ENCODE data around the gene IFT74.
"Not testable (repeated sequence)": the region's sequence is repeated elsewhere in the genome, so short reads cannot be mapped to it uniquely, and the experiment has no call there.

The IFT74 gene

DNA sequence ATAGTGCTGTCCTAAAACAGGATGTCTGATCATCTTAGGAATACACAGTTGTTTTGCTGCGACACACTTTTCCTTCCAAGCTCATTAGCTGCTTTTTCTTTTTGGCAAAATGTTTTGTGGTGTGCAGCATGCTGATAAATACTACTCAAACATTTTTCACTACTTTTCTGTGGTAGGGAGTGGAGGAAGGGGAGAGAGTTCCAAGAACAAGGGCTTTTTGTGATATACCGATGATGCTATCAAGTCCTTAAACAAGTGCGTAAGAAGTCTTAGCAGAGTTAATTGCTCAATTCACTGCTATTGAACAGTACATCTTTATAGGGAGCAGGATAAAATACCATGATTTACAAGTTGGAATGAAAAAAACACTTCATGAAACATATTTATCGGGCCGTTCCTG, 129.2 kb downstream of the IFT74 start:
- DNase-seq: no peak

DNA sequence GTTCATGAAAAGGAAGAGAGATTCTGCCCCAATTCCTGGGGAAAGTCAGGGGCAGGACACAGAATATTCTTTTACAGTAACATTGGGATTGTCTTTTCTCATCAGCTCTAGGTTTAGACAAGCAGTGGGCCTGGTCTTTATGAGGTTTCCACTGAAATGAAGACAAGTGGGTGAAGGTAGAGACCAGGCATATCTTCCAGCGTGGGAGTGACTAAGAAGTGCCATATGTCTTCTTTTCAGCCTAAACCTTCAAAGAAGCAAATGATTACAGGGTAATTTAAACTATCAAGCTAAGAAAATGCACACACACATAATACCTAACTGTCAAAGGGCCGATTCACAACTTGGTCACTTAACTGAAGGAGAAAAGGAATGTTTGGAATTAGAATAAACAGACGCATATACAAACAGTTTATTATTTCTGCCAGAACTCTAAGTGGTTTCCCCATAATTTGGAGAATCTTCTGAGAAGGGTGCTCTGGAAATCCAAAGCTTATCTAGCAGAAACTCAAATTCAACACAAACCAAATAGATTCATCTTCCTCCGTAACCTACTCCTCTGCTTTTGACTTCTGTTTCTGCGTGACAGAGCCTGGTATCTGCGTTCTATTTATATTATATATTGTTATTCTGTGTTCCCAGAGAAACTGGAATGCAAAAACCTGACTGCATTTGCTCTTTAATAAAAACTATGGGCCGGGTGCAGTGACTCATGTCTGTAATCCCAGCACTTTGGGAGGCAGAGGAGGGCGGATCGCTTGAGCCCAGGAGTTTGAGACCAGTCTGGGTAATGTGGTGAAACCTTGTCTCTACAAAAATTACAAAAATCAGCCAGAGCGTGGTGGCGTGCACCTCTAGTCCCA, 130.8 kb downstream of the IFT74 start:
- no peak for DNase-seq

DNA sequence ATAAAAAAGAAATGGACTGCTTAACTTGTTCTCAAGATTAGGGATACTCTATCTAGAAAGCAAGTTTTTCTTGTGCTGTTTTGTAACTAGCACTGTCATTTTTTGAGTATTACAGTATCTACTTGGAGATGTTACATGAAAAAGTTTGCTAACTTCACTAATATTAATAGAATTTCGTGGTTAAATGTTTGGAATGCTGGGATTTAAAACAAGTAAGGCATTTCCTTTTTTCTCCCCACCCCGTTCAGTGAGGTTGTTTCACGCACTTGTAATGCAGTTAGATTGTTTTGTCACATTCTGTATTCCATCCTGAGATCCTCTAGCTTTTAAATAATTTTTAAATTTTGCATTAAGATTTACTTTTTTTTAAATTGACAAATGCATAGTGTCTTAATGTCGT, 132.8 kb downstream of the IFT74 start:
- DNase-seq: no peak

DNA sequence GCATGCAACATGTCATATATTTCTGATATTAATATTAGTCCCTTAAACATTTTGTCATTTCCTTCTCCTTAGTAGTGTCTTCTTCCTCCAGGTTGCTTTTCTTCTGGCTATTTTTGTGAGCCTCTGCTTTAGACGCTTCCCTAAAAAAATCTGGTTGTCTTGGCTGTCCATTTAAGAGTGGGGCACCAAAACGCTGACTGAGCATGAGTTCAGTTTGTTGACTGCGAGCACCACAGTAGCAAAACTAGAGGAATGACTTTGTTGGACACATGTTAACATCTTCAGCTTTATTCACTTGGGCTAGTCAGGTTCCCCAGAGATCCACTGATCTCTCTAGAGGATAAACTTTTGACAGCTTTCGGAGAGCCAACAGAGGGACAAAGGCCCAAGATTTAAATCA, 133.5 kb downstream of the IFT74 start:
- no peak for DNase-seq

DNA sequence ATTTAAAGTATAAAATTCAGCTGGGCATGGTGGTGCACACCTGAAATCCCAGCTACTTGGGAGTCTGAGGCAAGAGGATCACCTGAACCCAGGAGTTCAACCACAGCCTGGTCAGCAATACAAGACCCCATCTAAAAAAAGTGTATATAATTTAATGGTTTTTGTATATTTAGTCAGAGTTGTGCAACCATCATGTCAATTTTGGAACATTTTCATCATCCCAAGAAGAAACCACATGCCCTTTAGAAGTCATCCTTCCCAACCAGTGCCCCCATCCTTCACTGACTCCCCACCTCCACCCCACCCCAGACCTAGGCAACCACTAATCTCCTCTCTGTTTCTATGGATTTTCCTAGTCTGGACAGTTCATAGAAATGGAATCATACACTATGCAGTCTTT, 134.0 kb downstream of the IFT74 start:
- DNase-seq: no peak

DNA sequence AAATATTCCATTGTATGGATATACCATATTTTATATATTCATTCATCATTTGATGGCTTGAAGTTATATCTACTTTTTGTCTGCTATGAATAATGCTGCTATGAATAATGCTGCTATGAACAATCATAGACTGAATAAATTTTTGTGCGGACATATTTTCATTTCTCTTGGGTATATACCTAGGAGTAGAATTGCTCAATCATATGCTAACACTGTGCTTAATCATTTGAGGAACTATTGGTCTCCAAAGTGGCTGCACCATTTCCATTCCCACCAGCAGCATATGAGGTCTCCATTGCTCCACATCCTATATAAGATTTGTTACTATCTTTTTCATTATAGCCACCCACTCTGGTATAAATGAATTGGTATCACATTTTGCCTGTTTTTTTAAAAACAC, 134.5 kb downstream of the IFT74 start:
- DNase-seq: no peak

DNA sequence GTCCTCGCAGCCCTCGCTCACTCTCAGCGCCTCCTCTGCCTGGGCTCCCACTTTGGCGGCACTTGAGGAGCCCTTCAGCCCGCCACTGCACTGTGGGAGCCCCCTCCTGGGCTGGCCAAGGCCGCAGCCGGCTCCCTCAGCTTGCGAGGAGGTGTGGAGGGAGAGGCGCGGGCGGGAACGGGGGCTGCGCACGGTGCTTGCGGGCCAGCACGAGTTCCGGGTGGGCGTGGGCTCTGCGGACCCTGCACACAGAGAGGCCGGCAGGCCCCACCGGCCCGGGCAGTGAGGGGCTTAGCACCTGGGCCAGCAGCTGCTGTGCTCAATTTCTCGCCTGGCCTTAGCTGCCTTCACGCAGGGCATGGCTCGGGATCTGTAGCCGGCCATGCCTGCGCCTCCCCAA, 136.3 kb downstream of the IFT74 start:
- DNase-seq: not testable (repeated sequence)

DNA sequence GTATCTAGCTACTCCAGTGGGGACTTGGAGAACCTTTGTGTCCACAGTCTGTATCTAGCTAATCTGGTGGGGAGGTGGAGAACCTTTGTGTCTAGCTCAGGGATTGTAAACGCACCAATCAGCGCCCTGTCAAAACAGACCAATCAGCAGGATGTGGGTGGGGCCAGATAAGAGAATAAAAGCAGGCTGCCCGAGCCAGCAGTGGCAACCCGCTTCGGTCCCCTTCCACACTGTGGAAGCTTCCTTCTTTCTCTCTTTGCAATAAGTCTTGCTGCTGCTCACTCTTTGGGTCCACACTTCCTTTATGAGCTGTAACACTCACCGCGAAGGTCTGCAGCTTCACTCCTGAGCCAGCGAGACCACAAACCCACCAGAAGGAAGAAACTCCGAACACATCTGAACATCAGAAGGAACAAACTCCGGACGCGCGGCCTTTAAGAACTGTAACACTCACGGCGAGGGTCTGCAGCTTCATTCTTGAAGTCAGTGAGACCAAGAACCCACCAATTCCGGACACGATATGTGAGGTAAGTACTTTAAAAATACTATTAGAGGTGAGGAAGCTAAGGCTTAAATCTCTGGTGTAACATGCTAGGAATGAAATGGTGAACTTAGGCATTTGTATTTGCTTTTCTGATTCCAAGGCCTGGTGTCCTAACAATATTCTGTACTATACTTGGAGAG, 137.3 kb downstream of the IFT74 start:
- not testable (repeated sequence) for DNase-seq

DNA sequence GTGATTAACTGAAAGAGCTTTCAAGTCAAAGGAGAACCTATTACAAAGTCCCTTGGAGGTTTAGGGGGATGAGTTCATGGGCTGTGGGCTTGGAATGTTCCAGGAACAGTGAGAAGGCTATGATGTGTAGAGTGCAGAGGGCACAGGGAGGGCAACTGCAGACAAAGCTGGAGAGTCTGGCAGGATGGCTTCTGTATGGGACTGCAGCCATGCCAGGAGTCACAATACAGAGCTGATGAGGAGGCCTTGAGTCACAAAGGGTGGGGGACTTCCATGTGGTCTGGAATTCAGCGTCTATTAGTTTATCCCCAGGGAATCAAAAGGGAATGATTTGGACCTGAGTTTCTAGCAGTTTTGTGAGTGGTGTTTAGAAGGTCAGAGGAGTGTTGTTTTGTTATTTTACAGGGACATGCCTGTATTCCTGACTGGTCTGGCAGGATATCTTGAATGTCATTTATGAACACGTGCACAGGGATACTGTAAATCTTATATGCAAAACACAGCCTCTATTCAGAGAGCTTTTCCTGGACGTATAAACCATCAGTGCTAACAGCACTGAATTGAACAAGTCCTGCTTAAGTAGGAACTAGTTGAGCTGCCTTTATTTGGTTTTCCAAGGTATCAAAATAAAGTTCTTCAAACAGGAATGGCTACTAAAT, 138.6 kb downstream of the IFT74 start:
- DNase-seq: no peak

DNA sequence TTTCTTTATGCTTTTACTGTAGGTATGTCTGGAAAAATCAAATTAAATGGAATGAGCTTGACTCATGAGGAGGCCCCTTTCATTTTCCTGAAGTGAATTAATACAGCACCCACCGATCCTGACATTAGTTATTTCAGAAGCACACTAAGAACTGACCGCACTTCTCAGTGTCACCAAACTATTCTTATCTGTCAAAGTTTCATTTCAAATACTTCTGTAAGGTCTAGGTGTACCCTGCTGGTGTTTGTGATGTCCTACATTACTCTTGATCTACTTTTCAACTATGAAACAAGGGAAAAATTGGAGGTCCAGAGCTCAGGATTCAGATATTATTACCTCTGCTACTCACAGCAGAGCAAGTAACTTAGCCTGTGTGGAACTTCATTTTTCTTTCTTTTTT, 151.0 kb downstream of the IFT74 start:
- DNase-seq: no peak

DNA sequence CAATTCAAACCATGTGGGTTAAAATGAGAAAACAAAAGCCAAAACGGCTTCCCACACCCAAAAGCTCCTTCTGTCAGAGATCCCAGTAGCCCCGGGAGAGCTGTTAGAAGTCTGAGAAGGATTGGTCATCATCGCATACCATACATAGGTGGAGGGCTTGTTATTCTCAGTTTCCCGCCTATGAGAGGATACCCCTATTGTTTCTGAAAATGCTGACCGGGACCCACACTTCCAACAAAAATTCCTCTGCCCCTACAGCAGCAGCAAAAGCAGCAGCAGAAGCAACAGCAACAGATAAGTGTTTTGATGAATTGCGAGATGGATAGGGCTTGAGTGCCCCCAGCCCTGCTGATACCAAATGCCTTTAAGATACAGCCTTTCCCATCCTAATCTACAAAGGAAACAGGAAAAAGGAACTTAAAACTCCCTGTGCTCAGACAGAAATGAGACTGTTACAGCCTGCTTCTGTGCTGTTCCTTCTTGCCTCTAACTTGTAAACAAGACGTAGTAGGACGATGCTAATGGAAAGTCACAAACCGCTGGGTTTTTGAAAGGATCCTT, 152.8 kb downstream of the IFT74 start, which contains the start of gene TEK:
TEK (plus strand) TSS at position 245 of the 561 bp plus-strand sequence. CDS start 366 bp downstream, outside the sequence.
- DNase-seq: peak; percentile 32

DNA sequence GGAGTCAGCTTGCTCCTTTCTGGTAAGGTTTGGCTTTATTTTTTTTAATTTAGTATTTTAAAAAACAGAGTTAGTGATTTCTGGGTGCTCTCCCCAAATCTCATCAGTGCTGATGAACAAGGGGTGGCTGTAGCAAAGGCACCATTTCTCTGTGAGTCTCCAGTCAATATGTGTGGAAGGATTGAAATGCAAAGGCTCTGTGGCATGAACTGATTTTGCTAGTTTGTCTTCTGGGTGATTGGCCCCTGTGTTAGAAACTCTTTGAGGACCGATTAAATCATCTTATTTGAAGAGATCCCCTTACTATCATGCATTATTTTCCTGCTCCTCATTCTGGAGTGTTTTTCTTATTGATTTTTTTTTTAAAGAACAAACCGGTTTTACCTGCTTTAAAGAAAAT, 153.4 kb downstream of the IFT74 start:
- DNase-seq: no peak

DNA sequence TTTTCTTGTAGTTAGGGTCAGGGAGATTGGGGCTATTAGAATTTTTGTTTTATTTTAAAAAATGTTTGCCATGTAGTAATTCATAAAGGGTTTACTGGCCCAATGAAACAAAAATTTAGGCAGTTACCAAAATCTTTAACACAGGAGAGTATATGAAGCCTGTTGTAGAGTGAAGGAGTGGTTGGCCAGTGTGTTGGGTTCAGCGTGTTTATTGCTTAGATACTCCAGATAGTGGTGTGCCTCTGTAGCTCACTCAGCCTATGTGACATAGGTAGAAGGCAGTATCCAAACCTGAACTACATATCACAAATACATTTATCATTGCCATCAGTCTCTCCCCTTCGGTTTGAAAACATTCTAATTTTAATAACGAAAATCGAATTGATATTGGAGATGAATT, 154.0 kb downstream of the IFT74 start:
- no peak for DNase-seq

DNA sequence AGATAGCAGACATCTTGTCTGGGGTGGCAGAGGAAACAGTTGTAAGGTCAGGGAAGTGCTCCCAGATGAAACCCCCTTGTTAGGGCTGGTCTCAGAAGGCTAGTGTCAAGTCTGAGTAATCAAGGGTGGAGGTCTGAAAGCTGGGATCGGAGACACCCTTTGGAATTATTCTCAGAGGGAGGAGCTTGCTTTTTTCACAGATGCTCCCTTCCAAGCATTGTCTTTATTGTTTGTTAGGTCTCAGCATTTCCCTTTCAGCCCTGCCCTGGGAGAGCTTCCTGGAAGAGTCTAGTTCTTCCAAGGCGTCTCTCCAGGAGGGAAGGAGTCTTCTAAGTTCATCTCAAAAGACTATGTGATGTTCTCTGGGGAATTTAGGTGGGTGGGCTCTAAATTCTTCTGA, 156.0 kb downstream of the IFT74 start:
- no peak for DNase-seq

Data from femur (tissue), 1 donor.